K562 (cell line): Measurements from ENCODE around the gene SYNGR3. TPM values are rescaled to one million over a fixed set of nuclear protein-coding genes. Genes with fewer than 3 reads are reported as not detected.

ENCODE experiments used
- ATAC-seq: fragments of 200-7000 bp; cut with Tn5 transposase; 3 replicates; pipeline ENCODE4 v1.9.1; 2020; ENCODE audit warnings: moderate library complexity
- BruUV-seq: library from RNA; stranded (reverse); fragments of 400-500 nt; replicated peaks from 2 replicates; lab custom pipeline; 2021; lab: Mats Ljungman, UMichigan
- CTCF ChIA-PET: fragments of 300-600 bp; formaldehyde crosslinking; extraction: SDS; loops from one replicate; lab custom pipeline; 2021; ENCODE audit warnings: low intra/inter-chr PET ratio; lab: Yijun Ruan, JAX
- POLR2A ChIA-PET: fragments of 300-600, 350-650 bp; sonication (Branson Sonifier 250); formaldehyde crosslinking; extraction: SDS; loops from one replicate; lab custom pipeline; 2021; ENCODE audit warnings: antibody characterized with exemption, inconsistent platforms; lab: Yijun Ruan, JAX
- DNase-seq, 4 experiments: peaks; one replicate each; pipeline versions ENCODE4 v3.0.0 to v3.0.0-alpha.2; 2011 to 2018; ENCODE audit warnings: low spot score in 3 of 4, mixed read lengths in 3 of 4; ENCODE audit errors: extremely low read depth in 1 of 4
- FAIRE-seq: peaks from 2 replicates; lab custom pipeline; 2011; peaks lifted over from hg19 to GRCh38; lab: Jason Lieb, UNC
- H2AFZ ChIP-seq: 2 replicates; pipeline ENCODE4 v1.6.0; 2011; ENCODE audit warnings: low read depth, low read length, control low read depth, inconsistent platforms
- H3K27ac ChIP-seq: fragments of 200-600 bp; 3 replicates; pipeline ENCODE4 v1.8.0; 2011; ENCODE audit warnings: low read depth, mild to moderate bottlenecking, control low read depth, inconsistent platforms, low read length, moderate library complexity, mixed read lengths; ENCODE audit errors: extremely low read depth
- H3K27me3 ChIP-seq, 2 experiments: fragments of 300-600 bp in 1 of 2; 2 replicates in 1 of 2; 3 replicates in 1 of 2; pipeline versions ENCODE4 v1.6.0 to v1.8.0; 2011; ENCODE audit warnings: inconsistent platforms in 2 of 2, low read length in 2 of 2, mild to moderate bottlenecking in 1 of 2, mixed read lengths in 1 of 2, moderate library complexity in 1 of 2; ENCODE audit not compliant: control insufficient read depth in 2 of 2, insufficient read depth in 2 of 2
- H3K36me3 ChIP-seq: fragments of 300-600 bp; 3 replicates; pipeline ENCODE4 v1.8.0; 2011; ENCODE audit warnings: mild to moderate bottlenecking, low read length, inconsistent platforms; ENCODE audit not compliant: control insufficient read depth, insufficient read depth
- H3K4me1 ChIP-seq, 2 experiments: fragments of 200-600 bp in 1 of 2; replicated peaks in 1 of 2; 2 replicates in 1 of 2; 3 replicates in 1 of 2; pipeline versions ENCODE4 v1.5.1 to v1.8.0; 2011; ENCODE audit warnings: inconsistent platforms in 2 of 2, low read length in 2 of 2, mild to moderate bottlenecking in 1 of 2, mixed read lengths in 1 of 2, moderate library complexity in 1 of 2; ENCODE audit not compliant: control insufficient read depth in 2 of 2, insufficient read depth in 2 of 2
- H3K4me2 ChIP-seq: 2 replicates; pipeline ENCODE4 v1.6.1; 2011; ENCODE audit warnings: low read length, control low read depth, inconsistent platforms, mixed read lengths; ENCODE audit not compliant: insufficient read depth
- H3K4me3 ChIP-seq: fragments of 200-600 bp; sonication (generic), shearing (Covaris generic); 2 replicates; pipeline ENCODE4 v1.5.1; 2016; ENCODE audit warnings: control low read depth, inconsistent platforms
- H3K79me2 ChIP-seq: fragments of 200-600 bp; 3 replicates; pipeline ENCODE4 v1.8.0; 2011; ENCODE audit warnings: low read length, inconsistent platforms; ENCODE audit not compliant: control insufficient read depth, insufficient read depth
- H3K9ac ChIP-seq, 2 experiments: 2 replicates each; pipeline versions ENCODE4 v1.6.0 to v1.6.1; 2011; ENCODE audit warnings: low read depth in 2 of 2, low read length in 2 of 2, control low read depth in 1 of 2, inconsistent platforms in 1 of 2, mild to moderate bottlenecking in 1 of 2, mixed read lengths in 1 of 2; ENCODE audit not compliant: insufficient read depth in 1 of 2
- H3K9me1 ChIP-seq: one replicate; pipeline ENCODE4 v1.6.0; 2011; ENCODE audit warnings: inconsistent platforms, mild to moderate bottlenecking, low read length, moderate library complexity; ENCODE audit not compliant: control insufficient read depth, insufficient read depth
- H3K9me3 ChIP-seq: replicated peaks from 2 replicates; pipeline ENCODE4 v1.5.1; 2011; ENCODE audit warnings: low read depth, low read length, inconsistent platforms; ENCODE audit not compliant: control insufficient read depth, insufficient read depth
- H4K20me1 ChIP-seq: replicated peaks from 2 replicates; pipeline ENCODE4 v1.6.1; 2011; ENCODE audit warnings: low read length, inconsistent platforms, mixed read lengths; ENCODE audit not compliant: control insufficient read depth, insufficient read depth
- ASH1L ChIP-seq: fragments of 450-650 bp; IDR thresholded peaks from 2 replicates; pipeline ENCODE4 v1.6.1; 2018; ENCODE audit warnings: borderline replicate concordance, mild to moderate bottlenecking, low read depth; ENCODE audit not compliant: partially characterized antibody
- ATF1 ChIP-seq, 2 experiments: fragments of 450-650 bp in 1 of 2; IDR thresholded peaks; 2 replicates each; pipeline ENCODE4 v1.6.1; 2016; ENCODE audit warnings: missing compliant biosample characterization in 1 of 2, missing genetic modification characterization in 1 of 2
- CSDE1 ChIP-seq, 2 experiments: fragments of 450-650 bp; IDR thresholded peaks; 2 replicates each; pipeline ENCODE4 v1.6.1; 2016; ENCODE audit warnings: mild to moderate bottlenecking in 1 of 2
- DIDO1 ChIP-seq: fragments of 450-650 bp; IDR thresholded peaks from 2 replicates; pipeline ENCODE4 v1.6.1; 2016; ENCODE audit warnings: low read depth, missing biosample characterization, missing genetic modification characterization
- ELF4 ChIP-seq: fragments of 450-650 bp; formaldehyde crosslinking; IDR thresholded peaks from 2 replicates; pipeline ENCODE4 v1.4.0; 2022; ENCODE audit warnings: missing genetic modification characterization
- HES1 ChIP-seq: fragments of 450-650 bp; IDR thresholded peaks from 2 replicates; pipeline ENCODE4 v1.6.1; 2016; ENCODE audit warnings: low read depth, mild to moderate bottlenecking, moderate library complexity
- NR2F6 ChIP-seq: fragments of 450-650 bp; formaldehyde crosslinking; IDR thresholded peaks from 2 replicates; pipeline ENCODE4 v1.4.0; 2020; ENCODE audit warnings: mild to moderate bottlenecking
- POLR2A ChIP-seq: fragments of 450-650 bp; conservative IDR thresholded peaks from 2 replicates; pipeline ENCODE4 v1.6.1; 2016
- POLR2G ChIP-seq: fragments of 200-400 bp; formaldehyde crosslinking; IDR thresholded peaks from 2 replicates; pipeline ENCODE4 v1.6.1; 2017; ENCODE audit warnings: low read depth, mild to moderate bottlenecking, antibody characterized with exemption, low read length, moderate library complexity
- RBFOX2 ChIP-seq: fragments of 200-400 bp; formaldehyde crosslinking; IDR thresholded peaks from 2 replicates; pipeline ENCODE4 v1.6.1; 2017; ENCODE audit warnings: low read depth, mild to moderate bottlenecking, low read length, moderate library complexity
- RFX5 ChIP-seq: IDR thresholded peaks from 2 replicates; pipeline ENCODE4 v1.6.1; 2011; ENCODE audit warnings: low read depth, mild to moderate bottlenecking, improper control_type of control experiment, low read length
- TAF7 ChIP-seq: fragments of 450-650 bp; IDR thresholded peaks from 2 replicates; pipeline ENCODE4 v1.6.1; 2016; ENCODE audit warnings: missing genetic modification characterization, missing compliant biosample characterization
- YBX1 ChIP-seq: fragments of 450-650 bp; IDR thresholded peaks from 2 replicates; pipeline ENCODE4 v1.7.1; 2016; ENCODE audit warnings: mild to moderate bottlenecking
- ZFP91 ChIP-seq: sonication (generic); formaldehyde crosslinking; IDR thresholded peaks from 2 replicates; pipeline ENCODE4 v1.8.0; 2022; ENCODE audit warnings: mild to moderate bottlenecking, missing genetic modification reagents
- ZNF282 ChIP-seq: sonication (generic); formaldehyde crosslinking; IDR thresholded peaks from 2 replicates; pipeline ENCODE4 v1.8.1; 2023; ENCODE audit warnings: missing genetic modification reagents
- ZNF41 ChIP-seq: fragments of 250-450 bp; sonication (Bioruptor Pico); conservative IDR thresholded peaks from 2 replicates; pipeline ENCODE4 v1.4.0; 2020; ENCODE audit warnings: mild to moderate bottlenecking
- WGBS: fragments of 100-300 bp; shearing (Covaris generic); methylation state at CpG from one replicate; pipeline ENCODE4 v1.1.6; 2016; ENCODE audit warnings: low coverage, mixed read lengths; ENCODE audit not compliant: insufficient coverage; ENCODE audit errors: missing lambda C conversion rate; 5-methylcytosine and 5-hydroxymethylcytosine counted together
- in situ Hi-C: fragments of 300-500 bp; cut with MboI; formaldehyde crosslinking; loops from 4 replicates; pipeline ENCODE4 v1.15.0; 2018; ENCODE audit warnings: inconsistent platforms, mixed read lengths
- intact Hi-C: fragments of 100-400 bp; cut with micrococcal nuclease; formaldehyde crosslinking; loops from 2 replicates; pipeline ENCODE4 v1.14.2; 2022
- polyA plus RNA-seq, 8 experiments: library from polyadenylated mRNA; depleted of rRNA in 4 of 8; stranded (reverse) in 5 of 8; unstranded in 3 of 8; fragments of >200 nt; fragmentation: Nextera tagmentation in 2 of 8; fragmentation: Illumina TruSeq in 1 of 8; extraction: Ambion mirVana in 2 of 8; extraction: Trizol in 1 of 8; gene quantifications; 2 replicates each; pipeline versions ENCODE4 v1.2.1 to v1.2.3, GENCODE V29; 2011 to 2014; ENCODE audit warnings: inconsistent platforms in 1 of 8, missing spikeins in 1 of 8
- total RNA-seq, 7 experiments: library from RNA; depleted of rRNA in 6 of 7; stranded (reverse); fragments of >200 nt in 6 of 7; fragmentation: Illumina TruSeq in 2 of 7; extraction: Trizol in 2 of 7; gene quantifications; 2 replicates each; pipeline versions ENCODE4 v1.2.1 to v1.2.3, GENCODE V29; 2011 to 2021; ENCODE audit warnings: low replicate concordance in 1 of 7

Gene SYNGR3
- total and polyA plus RNA-seq, 9 of the 15 experiments (the other 6 are each of a cell fraction or from before 2014, with no cell fraction given) = 3.7 to 69.2 (median 36.3) TPM

- no TSS peak for BruUV-seq
- intact Hi-C loops (no loop called here), in situ Hi-C loops (no loop called here)
- POLR2A ChIA-PET = interaction anchor here (0.6 to 3.1 kb wide), 5 partner anchors 10 to 388 kb away, joined by 3 to 13 read pairs (median 5); partner anchors contain the start of genes IFT140 and ZNF598
- Histone ChIP-seq H4K20me1 (peaks cover 8% of the 10 kb centered on the region), H3K36me3 (peaks cover 83% of the 10 kb centered on the region), H3K9ac (no peak overlapping the region; a peak in 1 of 4 replicates), H3K27ac (no peak overlapping the region), H2AFZ (no peak overlapping the region), H3K27me3 (no peaks in the 10 kb centered on the region), H3K4me3 (no peak overlapping the region), H3K4me2 (no peak overlapping the region), H3K79me2 (peaks cover 31% of the 10 kb centered on the region), H3K9me1 (no peaks in the 10 kb centered on the region), H3K9me3 (no peaks in the 10 kb centered on the region), H3K4me1 (peaks cover 4 to 54% of the 10 kb centered on the region in 2 experiments)
- FAIRE-seq (no peak), ATAC-seq (no peak), DNase-seq (no peak)
- no peak for TF ChIP-seq RFX5
- 0 out of 2 replicates have a peak, but pooled peaks have one; percentile 19 for TF ChIP-seq POLR2A
- TF ChIP-seq YBX1 = no peak
- TF ChIP-seq ELF4 (CRISPR knock-in tag) = no peak
- no peak for TF ChIP-seq NR2F6 (CRISPR knock-in tag)
- TF ChIP-seq RBFOX2 = peak; percentile 27; the same call in 1 of the 2 replicates
- TF ChIP-seq DIDO1 (tag) = no peak
- no peak for TF ChIP-seq HES1
- peak; percentile 56 for TF ChIP-seq POLR2G
- TF ChIP-seq TAF7 = no peak
- TF ChIP-seq ASH1L = no peak
- TF ChIP-seq ATF1 (CRISPR knock-in tag; IDR thresholded peaks at IDR 0.05) = no peak
- TF ChIP-seq ATF1 (tag; IDR thresholded peaks at IDR 0.05) = no peak
- no peak for TF ChIP-seq ZNF41 (CRISPR knock-in tag)
- no peak for TF ChIP-seq ZNF282 (CRISPR knock-in tag)
- no peak for TF ChIP-seq ZFP91 (CRISPR knock-in tag)
- no peak for TF ChIP-seq CSDE1 (IDR thresholded peaks at IDR 0.05)
- 88% methylated on average over 9 of the region's 39 CpGs for WGBS
- CTCF ChIA-PET = interaction anchor here (0.5 kb wide), 1 partner anchor 35 kb away, joined by 3 read pairs; the partner anchor contains the start of gene RPS2
Measured at GRCh38 chr16:1998852-1999801, 9.4 kb downstream of the SYNGR3 start.
